Measurements from ENCODE around the gene WDR35.

The WDR35 gene

DNA sequence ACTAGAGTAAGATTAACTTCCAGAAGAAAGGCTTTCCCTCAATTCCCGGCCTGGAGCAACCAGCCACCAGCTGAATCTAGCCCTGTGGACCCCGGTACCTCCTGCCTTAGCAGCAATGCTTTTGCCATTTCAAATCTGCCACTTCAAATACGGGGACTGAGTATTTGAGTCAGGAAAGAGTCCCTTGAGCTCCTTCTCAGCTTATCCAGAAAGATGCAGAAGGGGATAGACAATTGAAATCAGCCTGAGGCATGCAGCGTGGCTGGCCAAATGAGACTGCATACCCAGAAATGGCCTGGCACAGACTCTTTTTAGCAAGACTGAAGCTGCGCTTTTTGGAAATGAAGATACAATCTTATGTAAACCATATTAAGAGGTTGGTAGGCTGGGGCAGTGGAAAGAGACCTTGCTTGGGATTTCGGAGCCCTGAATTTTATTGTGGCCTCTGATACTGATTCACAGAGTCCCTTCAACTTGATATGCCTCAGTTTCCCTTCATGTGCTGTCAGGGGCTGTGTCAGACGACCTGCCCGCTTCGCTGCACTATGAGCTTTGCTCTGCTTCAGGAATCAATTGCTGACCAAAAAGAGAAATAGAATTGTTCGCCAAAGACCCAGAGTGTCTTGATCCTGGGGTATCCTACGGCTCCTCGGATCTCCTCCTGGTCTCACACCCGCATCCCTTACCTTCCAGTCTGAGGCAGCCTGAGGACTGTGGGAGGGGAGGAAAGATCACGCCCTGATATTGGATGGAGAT lies 21.5 kb upstream of the WDR35 start:
- no peak for FAIRE-seq
- DNase-seq (ENCODE audit: low spot score), result no peak

DNA sequence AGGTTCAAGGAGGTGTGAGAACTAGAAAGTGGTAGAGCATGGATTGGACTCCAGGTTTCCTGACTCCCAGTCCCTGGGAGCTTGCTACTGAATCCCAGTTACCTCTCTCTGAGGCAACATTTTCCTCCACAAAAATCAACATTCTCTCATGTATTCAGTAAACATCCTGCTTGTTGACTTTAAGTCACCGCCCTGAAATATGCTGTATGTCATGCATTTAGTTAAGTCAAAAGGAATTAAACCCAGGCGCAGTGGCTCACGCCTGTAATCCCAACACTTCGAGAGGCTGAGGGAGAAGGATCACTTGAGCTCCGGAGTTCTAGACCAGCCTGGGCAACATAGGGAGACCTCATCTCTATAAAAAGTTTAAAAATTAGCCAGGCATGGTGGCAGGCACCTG lies 18.8 kb upstream of the WDR35 start:
- FAIRE-seq, result no peak
- no peak for DNase-seq (ENCODE audit: low spot score)

DNA sequence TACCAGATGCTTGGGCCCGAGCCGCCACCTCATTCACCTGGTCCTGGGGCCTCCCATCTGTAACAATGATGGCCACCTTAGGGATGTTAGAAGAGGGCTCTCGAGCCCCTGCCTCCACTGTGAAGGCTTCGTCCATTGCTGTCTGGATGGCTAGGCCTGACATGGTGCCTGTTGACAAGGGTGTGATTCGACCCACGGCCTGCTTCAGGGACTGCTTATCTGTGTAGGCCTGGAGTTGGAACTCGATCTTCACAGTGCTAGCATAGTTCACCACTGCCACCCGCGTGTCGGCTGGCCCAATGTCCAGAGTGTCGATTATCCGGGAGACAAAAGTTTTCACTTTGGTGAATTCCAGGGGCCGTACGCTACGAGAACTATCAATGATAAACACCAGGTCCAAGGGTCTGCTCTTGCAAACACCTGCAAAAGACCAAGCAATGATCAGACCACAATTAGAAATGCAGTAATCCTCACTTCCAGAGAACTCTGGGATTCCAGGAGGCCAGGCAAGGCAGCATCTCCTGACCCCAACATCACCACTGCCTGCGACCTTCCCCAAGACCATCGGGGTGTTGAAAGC lies 16.1 kb upstream of the WDR35 start:
- FAIRE-seq, result no peak
- DNase-seq (ENCODE audit: low spot score), result no peak

DNA sequence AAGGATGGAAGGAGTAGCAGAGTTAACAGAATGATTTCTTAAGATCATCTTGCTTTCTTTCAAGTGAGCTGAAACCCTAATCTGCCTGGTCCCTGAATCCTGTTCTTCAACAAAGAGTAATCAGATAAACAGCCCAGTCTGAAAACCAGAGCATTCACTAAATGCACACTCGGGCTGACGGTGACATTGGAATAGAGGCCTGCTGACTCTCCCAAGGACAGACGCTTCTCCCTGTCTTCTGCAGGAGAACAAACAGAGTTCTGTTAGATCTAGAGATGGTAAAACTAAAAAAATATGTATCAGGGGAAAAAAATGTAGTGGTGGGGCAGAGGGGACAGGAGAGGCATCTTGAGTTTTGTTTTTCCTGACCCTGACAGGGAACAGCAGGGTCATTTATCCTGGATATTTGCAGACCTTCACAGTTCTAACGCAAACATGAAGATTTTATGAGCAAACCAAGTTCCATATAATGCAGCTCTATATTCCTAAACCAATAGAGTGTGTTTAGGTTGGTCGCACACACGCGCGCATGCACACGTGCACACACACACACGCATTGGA lies 15.2 kb upstream of the WDR35 start:
- FAIRE-seq (no peak), DNase-seq (ENCODE audit: low spot score) (no peak)

DNA sequence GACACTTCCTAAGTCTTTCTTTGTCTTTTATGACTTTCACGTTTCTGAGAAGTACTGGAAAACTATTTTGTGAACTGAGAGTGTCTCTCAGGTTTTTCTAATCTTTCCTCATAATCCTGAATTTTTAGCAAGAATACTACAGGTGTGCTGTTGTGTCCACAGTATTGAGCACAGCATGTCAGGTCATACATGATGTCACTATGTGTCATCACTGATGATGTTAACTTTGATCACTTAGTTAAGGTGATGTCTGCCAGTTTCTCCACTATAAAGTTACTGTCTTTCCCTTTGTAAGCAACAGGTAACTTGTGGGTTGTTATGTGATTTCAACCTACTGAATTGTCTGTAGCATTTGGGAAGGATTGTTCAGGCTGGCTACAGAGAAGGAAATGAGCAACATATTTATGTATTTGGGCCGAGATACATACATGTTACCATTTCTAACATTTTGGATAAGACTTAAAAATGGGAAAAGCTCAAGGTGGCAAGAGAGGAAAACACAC lies 11.5 kb upstream of the WDR35 start:
- FAIRE-seq (no peak), DNase-seq (ENCODE audit: low spot score) (no peak)

DNA sequence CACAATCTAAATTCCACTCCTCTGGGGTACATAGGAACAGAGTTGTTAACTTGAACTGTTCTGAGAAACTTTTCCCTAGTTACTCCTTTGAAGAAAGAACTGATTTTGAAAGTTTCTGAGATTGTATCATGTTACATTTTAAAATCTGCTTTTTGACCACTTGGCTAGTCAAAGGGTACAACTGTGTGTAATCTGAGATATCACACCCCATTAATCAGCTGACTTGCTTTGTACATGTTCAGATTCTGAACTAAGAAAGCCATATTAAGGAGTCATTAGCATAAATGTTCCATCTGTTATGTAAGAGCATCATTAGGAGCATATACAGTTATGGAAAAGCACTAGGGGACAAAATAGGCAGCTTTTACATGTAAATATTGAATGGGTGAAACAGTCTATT lies 3.8 kb upstream of the WDR35 start:
- DNase-seq (ENCODE audit: low spot score), result no peak
- FAIRE-seq, result no peak

DNA sequence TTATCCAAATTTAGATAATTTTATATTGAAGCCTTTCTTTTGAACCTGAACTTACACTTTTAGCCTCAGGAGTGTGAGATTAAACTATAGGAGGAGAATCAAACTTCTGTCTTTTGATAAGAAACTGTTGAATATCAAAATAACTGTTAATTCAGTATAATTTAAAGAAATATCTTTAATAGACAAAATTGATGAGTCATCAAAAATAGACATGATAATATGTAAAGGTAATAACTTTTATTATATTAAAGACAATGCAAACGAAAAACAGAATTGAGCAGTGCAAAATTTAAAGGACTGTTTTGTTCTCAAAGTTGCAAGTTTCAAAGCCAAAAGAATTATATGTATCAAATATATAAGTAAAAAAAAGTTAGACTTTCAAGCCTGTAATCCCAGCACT lies 2.0 kb upstream of the WDR35 start:
- FAIRE-seq (no peak), DNase-seq (ENCODE audit: low spot score) (no peak)

- DNase-seq (ENCODE audit: low spot score), result no peak
- FAIRE-seq, result no peak
Observed at GRCh38 chr2:19990416-19990728, 467 bp upstream of the WDR35 start.

DNA sequence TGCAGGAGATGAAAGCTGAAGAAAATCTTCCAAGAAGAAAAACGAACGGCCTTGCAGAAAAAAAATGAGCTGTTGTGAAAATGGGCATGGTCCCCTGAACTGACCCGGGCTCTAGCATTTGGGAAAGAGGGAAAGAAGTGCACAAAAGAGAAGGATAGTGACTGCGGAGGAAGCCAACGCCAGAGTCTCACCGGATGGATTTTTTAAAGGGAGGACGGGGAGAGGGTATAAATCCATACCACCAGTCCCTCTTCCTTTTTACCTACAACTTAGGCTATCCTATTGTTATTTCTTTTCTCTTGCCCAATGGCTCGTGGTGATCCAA lies 601 bp downstream of the WDR35 start:
- FAIRE-seq, result no peak

GRCh38 chr2:19988600-19988999 lies 1.3 kb downstream of the WDR35 start:
- no peak for FAIRE-seq
- no peak for DNase-seq (ENCODE audit: low spot score)

More for the DNA sequence above, 601 bp downstream of the WDR35 start:
- no peak for DNase-seq (ENCODE audit: low spot score)

DNA sequence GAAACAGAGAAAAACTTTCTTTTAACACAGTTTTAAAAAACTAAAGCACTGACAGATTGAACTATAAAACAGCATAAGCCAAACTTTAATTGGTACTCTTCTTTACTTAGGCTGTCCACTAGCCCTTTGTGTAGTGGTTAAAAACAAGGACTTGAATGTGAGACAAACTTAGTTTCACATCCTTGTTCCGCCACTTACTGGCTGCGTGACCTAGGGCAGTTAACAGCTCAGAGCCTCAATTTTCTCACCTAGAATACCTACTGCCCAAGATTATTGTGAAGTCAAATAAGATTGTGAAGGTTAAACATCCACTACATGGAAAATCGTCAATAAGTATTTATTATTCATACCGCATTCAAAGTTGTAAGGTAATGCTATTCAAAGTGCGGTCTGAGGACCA lies 2.0 kb downstream of the WDR35 start:
- DNase-seq (ENCODE audit: low spot score) (no peak), FAIRE-seq (no peak)

GRCh38 chr2:19982268-19982667 lies 7.6 kb downstream of the WDR35 start:
- FAIRE-seq (no peak), DNase-seq (ENCODE audit: low spot score) (no peak)

GRCh38 chr2:19979932-19980331 lies 10.0 kb downstream of the WDR35 start:
- DNase-seq (ENCODE audit: low spot score) (no peak), FAIRE-seq (no peak)

- FAIRE-seq (no peak), DNase-seq (ENCODE audit: low spot score) (no peak)
Observed at GRCh38 chr2:19973466-19973865, 16.4 kb downstream of the WDR35 start.

DNA sequence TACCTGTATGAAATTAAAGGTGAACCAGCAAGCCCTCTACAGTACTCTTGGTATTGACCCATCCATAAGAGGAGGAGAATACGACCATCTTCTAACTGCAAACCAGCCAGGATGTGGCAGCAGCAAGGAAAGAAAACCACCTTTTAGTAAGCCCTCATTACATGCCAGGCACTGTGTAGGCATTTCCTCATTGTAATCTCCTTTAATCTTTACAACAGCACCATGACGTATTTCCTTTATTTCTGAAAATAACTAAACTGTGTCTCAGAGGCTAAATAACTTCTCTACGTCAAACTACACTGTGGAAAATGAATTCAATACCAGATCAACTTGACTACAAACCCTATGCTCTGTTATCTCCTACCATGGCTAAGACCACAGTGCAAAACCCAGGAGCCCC lies 18.2 kb downstream of the WDR35 start:
- DNase-seq (ENCODE audit: low spot score), result no peak
- no peak for FAIRE-seq

- DNase-seq (ENCODE audit: low spot score) (no peak), FAIRE-seq (no peak)
Observed at GRCh38 chr2:19963386-19963785, 26.5 kb downstream of the WDR35 start.

DNA sequence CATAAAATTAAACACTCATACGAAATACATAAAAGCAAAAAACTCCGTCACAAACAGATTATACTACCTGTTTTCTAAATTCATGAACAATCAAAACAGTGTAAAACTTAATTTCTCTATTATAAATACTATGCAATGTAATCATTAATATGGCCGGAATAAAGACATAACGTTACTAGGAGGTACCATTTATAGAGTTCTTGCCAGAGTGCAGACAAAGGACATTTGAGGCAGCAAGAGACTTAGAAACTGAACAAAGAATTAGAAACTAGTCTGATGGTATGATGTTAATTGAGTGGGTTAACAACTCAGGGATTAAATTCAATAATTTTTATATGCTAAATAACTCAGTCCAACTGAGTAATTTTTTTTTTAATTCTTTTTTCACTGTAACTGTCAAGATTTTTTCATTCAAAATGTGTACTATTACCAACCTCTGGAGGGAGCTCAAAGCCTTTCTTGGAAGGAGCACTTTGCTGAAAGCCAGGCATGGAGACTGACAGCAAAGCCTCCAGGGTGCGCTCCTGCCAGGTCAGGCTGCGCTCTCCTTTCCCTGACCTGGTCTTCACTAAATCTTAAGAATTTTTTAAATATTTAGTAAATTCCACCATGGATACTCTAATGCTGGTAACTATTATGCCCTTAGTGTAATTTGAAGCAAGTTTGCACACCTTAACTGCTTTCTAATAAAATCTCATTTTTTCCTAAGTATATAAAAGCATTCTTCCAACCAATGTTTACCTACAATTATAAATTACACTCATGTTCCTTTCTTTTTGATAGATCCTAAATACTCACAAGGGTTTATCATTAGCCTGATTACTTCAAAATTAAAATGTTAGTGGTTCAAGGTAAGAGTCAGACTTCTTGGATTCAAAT lies 34.1 kb downstream of the WDR35 start:
- FAIRE-seq (no peak), DNase-seq (ENCODE audit: low spot score) (peak; percentile 79)

DNA sequence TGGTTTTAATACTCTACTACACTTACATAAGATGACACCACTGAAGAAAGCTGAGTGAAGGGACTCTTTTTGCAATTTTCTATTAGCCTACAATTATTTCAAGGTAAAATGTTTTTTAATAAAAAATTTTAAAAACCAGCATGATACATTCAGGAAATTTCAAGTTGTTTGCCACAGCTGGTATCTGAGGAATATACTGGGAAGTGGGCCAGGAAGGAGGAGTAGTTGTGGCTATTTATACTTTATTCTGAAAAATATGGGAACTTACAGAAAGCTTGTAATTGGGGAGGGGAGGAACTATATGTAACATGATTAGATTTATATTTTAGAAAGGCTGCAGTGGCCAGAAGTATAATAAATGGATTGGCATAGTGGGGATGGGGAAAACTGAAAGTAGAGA lies 40.8 kb downstream of the WDR35 start:
- FAIRE-seq, result no peak

DNA sequence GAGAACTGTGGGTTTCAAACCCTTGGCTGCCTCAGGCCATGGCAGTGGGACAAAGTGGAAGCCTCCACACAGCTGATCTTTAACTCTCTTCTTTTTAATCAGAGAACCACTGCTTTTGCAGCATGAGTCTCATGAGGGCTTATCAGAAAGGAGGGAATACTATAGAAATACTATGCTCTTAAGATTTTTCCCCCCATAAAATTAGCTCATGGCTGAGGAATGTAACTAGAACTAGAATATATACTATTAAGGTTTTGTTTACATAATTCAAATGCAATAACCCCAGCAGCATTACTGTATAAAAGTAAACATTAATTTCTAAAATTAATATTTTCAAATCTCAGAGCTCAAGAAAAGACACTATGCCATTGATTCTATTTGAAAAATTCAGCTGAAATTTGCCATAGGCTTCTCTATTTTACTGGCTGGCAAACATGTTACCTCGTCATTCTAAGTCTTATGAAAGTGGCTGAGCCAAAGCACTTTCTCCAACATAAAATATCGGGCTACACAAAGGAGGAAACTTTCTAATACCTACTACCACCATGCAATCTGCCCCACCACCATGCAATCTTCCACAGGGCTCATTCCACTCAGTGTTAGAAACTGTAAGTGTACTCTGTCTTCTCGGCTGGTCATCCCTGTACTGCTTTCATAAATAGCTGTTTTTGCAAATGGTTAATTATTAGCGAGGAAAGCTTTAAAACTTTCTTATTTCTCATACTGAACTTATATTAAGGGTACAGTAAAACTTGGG lies 42.5 kb downstream of the WDR35 start:
- no peak for DNase-seq (ENCODE audit: low spot score)
- no peak for FAIRE-seq

More for the DNA sequence above, 40.8 kb downstream of the WDR35 start:
- DNase-seq (ENCODE audit: low spot score), result no peak

GRCh38 chr2:19944205-19944845 lies 45.6 kb downstream of the WDR35 start:
- DNase-seq (ENCODE audit: low spot score), result no peak
- no peak for FAIRE-seq

GRCh38 chr2:19943189-19943588 lies 46.7 kb downstream of the WDR35 start:
- DNase-seq (ENCODE audit: low spot score), result no peak
- FAIRE-seq, result no peak
